ENCODE measurements around the gene CDY1B.
"Not testable (repeated sequence)": the region's sequence is repeated elsewhere in the genome, so short reads cannot be mapped to it uniquely, and the experiment has no call there.

CDY1B gene, protein sequence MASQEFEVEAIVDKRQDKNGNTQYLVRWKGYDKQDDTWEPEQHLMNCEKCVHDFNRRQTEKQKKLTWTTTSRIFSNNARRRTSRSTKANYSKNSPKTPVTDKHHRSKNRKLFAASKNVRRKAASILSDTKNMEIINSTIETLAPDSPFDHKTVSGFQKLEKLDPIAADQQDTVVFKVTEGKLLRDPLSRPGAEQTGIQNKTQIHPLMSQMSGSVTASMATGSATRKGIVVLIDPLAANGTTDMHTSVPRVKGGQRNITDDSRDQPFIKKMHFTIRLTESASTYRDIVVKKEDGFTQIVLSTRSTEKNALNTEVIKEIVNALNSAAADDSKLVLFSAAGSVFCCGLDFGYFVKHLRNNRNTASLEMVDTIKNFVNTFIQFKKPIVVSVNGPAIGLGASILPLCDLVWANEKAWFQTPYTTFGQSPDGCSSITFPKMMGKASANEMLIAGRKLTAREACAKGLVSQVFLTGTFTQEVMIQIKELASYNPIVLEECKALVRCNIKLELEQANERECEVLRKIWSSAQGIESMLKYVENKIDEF

DNA sequence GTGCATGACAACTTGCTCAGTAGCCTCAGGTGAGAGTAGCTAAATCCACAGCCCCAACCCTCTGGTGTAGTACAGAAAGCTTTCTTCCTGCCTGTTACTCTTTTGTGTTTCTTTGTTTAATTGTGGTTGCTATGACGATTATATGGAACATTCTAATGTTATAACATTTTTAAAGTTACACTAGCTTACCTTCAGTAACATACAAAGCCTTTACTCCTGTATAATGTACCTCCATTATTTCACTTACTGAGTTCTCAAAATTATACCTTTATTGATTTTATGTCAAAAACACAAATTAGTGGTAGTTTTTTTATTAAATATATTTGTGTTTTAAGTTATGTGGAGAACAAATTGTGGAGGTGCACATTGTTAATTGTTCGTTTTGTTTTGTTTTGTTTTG lies at the start of gene CDY1B:
Gene CDY1B (minus strand): TSS at position 101 of the 400 bp plus-strand sequence. CDS start 331 bp downstream, outside the sequence.
- DNase-seq: not testable (repeated sequence)

DNA sequence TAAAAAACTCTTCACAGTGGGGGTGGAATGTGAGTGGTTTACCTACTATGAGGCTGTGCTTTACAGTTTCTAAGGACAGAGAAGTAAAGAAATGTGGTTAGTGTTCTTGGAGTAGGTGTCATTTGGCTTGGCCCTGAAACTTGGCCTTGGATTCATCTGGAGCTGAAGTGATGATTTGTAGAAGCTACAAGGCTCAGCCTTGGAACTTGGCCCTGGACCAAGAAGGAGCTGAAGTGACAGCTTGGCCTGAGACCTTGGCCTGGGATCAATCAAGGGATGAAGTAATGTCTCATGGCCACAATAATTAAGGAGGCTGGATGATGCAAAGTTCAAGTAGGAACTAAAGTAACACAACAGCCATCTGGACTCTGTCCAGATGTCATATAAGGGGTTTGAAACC lies 1.7 kb upstream of the CDY1B start:
- DNase-seq: not testable (repeated sequence)

DNA sequence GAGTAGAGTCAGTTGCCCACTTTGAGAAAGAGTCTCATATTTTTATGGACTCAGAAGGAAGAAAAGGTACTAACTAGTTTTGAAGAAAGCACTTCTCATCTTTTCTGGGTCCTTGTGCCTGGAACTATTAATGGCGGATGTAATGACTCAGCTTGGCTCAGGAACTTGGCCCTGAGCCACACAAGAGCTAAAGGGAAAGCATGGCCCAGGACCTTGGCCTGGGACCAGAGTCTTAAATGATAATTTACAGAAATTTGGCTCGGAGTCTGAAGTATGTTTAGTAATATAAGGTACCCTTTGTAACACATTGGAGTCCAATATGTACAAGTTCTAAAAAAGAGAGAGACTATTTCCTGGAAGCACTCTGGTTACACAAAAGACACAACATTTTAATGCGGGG lies 4.6 kb downstream of the CDY1B start:
- not testable (repeated sequence) for DNase-seq

GRCh38 chrY:24039008-24039718 lies 8.7 kb downstream of the CDY1B start:
- not testable (repeated sequence) for DNase-seq

DNA sequence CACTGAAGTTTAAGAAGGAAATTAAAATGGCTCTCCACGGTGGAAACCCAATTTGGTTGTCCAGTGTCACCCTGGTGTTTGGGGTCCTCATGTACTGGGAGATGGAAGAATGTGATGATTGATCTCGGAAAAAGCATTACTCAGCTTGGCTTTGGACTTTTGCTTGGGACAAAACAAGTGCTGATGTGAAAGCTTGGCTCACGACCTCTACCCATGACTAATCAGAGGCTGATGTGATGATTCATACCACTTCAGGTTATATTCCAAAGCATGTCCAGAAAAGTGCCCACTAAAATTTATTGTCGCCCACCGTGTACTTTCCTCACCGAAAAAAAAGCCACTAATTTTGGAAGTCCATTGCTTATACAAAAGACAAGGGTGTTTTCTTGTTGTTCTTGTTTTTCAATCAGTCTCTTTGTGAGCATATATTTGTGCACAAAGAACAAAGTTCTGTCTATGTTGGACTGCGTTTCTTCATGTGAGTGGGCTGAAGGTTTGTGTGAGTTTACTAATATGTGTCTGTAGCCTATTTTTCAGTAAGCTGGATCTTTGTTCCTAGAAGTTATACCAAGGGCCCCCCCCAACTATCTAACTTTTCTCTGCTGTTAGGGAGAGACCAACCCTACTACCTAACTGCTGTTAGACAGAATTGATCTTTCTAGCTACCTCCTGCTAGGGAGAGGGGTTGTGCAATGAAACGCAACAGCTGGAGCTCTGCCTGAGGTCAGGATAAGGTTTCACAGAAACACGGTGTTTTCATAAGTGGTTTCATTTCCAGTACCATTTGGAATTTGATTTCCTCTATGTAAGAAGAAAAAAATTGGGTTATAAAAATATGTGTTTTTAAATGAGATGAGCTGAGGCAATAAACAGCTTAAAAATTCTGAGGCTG lies 21.4 kb downstream of the CDY1B start:
- not testable (repeated sequence) for DNase-seq

All from stimulated activated CD8-positive, alpha-beta memory T cell treated with anti-CD3 and anti-CD28 coated beads, Interleukin-4, amount 100 ng/mL, for 48 hours (primary cell).